NOMO-1 (cell line): ENCODE results near the gene TAF1D.
"Not testable (repeated sequence)": the region's sequence is repeated elsewhere in the genome, so short reads cannot be mapped to it uniquely, and the experiment has no call there.

Experiments
- DNase-seq, 2 experiments: peaks; one replicate each; lab custom pipeline; 2025; ENCODE audit not compliant: unreplicated experiment in 2 of 2; lab: John Stamatoyannopoulos, UW

The TAF1D gene, protein sequence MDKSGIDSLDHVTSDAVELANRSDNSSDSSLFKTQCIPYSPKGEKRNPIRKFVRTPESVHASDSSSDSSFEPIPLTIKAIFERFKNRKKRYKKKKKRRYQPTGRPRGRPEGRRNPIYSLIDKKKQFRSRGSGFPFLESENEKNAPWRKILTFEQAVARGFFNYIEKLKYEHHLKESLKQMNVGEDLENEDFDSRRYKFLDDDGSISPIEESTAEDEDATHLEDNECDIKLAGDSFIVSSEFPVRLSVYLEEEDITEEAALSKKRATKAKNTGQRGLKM

DNA sequence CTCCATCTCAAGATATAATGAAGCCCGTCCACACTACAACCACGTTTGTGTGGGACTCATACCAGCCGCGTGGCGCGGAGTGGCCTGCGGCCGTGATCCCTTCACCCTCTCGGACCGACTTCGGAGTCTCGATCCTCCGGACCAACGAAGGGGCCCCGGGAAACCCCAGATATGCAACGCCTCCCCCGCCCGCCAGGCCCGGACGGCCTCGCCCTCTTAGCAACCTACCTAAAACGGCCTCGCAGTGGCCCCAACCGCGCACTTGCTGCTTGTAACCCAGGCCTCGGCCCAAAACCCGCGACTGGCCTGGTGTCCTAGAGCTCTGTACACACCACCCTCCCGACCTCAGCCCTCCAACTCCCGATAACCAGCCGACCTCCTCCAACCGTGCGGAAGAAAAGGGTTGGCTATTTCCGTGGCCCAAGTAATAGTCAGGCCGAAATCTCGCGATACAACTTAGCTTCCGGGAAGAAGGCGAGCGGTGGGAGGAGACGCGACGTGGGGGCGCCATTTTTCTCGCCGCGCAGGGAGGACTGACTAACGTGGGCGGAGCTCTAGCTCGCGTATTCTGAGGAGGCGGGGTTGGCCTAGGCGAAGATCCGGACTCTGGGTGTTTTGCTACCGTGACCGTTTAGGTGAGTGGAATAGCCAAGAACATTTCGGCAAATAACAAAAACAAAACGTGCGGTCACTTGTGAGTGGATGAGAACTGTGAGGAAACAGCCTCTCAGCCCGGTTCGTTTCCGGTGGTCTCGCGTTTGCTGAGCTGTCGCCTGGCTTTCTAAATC lies at the start of gene TAF1D, which contains the start of gene C11orf54:
TAF1D (minus strand) TSS at position 402 of the 788 bp plus-strand sequence. CDS start 2,191 bp downstream, outside the sequence.
C11orf54 (plus strand) TSS at position 579 of the 788 bp plus-strand sequence. CDS start 5,722 bp downstream, outside the sequence.
- peak; percentile 97 for DNase-seq

DNA sequence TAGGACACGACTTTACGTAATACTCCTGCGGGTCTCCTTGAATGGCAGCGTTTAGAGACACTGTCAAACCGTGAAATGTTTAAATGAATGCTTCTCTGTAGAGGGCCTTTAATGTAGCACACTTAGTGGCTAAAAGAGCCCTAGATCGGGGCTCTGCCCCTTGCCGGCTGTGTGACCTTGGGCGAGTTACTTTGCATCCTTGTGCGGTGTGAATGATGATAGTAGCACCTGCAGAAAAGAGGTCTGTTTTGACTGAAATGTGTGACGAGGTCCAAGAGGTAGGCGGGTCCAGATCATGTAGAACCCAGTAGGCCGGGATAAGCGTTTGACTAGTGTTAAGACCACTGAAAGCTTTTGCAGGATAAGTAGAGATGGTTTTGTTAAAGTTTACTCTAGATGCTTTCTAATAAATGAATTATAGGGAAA lies 43.7 kb upstream of the TAF1D start:
- no peak for DNase-seq

DNA sequence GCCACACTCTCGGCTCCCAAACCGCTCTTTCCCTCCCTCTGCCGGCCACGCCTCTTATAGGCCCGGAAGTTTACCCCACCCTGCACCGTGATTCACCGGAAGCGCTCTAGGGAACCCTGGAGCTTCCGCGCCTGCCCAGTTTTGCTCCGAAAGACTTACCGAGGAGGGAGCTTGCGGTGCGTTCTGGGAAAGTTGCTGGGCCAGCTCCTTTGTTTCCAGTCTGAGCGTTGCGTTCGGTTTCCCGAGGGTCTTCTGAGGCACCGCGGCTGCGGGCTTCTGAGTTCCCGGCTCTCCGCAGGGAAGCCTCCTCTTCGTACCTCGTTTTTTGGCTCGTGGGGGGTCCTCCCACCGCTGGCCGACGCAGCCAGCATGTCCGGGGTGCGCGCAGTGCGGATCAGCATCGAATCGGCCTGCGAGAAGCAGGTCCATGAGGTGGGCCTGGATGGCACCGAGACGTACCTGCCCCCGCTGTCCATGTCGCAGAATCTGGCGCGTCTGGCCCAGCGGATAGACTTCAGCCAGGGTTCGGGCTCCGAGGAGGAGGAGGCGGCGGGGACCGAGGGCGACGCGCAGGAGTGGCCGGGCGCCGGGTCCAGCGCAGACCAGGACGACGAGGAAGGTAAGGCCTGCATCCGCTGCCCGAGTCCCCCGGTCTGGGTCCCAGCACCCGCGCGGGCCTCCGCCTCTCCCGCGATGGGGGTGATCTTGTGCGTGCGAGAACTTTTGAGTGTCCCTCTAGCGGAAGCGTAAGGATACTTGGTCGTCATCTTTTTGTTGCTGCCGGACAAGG lies 43.0 kb upstream of the TAF1D start, which contains the start of gene MED17:
MED17 (plus strand) TSS at position 138 of the 790 bp plus-strand sequence; CDS start at position 370, 232 bp downstream.
- DNase-seq: peak; percentile 92 to 94

DNA sequence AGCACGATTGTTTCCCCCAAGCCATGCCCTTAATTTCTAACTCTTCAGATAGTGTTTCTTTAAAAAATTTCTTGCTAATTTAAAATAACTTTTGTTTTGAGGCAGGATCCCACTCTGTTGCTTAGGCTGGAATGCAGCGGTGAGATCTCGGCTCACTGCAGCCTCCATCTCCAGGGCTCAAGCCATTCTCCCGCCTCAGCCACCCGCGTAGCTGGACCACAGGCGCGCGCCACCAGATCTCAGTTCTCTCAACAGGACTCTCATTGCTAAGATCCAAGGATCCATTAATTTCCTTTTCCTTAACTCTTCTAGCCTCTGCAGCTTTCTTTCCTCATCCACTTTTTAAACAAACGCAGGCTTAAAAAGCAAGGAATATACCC lies 42.5 kb upstream of the TAF1D start:
- DNase-seq: no peak

DNA sequence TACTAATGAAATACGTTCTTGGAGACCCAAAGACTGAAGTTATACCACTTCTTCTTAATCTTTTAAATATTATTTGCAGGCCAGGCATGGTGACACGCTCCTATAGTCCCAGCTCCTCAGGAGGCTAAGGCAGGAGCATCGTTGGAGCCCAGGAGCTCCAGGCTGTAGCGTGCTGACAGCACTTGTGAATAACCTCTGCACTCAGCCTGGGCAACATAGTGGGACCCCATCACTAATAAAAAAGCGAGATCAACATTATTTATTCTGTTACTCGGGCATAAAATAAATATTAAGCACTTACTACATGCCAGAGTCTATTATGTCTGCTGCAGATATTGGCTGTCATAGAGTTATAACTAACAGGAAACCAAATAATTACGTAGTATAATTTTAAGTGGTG lies 42.1 kb upstream of the TAF1D start:
- DNase-seq: no peak

DNA sequence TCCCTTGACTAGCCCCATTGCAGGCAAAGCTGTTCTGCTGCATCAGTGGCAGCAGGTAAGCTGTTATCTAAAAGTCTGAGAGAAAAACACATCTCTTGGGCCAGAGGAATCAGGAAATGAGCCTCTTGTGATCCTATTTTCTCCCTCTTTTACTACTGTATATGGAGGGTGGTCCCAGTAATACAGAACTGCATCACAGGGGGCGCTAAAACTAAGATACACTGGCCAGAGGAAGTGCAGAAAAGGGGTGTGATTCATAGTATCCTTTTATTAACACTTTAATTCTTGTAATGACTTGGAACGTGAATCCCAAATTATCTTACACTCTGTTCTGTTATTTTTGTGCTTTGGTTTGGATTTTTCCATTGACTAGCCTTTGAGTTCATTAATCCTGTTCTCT lies 34.0 kb upstream of the TAF1D start:
- DNase-seq: no peak

DNA sequence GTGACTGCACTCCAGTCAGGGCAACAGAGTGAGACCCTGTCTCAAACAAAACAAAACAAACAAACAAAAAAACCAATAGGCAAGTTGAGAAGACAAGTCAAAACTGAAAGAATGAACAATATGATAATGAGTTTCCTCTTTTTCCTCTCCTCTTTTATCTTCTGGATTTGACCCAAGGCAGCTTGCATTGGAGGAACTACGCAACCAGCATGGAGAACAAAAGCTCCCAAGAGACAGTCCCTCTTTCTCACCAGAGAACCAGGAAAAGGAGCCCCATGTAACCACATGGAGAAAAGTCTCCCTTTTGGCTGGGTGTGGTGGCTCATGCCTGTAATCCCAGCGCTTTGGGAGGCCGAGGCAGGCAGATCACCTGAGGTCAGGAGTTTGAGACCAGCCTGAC lies 33.3 kb upstream of the TAF1D start:
- peak in 1 of 2 experiments; percentile 35 for DNase-seq

DNA sequence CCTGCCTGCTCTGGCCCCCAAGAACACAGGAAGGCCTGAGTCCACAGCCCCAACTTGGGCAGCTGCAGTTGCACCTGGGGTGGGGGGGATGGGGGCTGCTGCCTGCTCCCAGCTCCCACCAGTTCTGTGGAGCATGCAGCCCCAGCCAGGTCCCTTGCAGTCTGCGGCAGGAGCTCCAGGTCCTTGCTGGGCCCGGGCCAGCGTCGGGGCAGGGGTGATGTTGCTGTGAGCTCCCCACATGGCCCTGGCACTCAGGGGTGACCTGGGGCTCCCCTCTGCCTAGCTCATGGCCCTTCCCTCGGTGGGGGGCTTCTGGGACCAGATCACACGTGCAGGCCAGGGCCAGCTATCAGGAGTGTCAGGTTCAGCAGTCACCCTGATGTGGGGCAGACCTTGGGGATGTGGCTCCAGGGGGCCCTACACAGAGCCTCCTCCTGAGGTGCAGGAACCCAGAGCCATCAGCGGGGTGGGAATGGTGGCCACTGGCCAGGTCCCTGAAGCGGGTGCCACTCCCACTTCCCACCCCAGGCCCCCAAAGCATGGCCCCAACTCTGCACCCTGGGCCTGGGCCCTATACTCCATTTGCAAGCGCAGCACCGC lies 32.4 kb upstream of the TAF1D start:
- DNase-seq: no peak

DNA sequence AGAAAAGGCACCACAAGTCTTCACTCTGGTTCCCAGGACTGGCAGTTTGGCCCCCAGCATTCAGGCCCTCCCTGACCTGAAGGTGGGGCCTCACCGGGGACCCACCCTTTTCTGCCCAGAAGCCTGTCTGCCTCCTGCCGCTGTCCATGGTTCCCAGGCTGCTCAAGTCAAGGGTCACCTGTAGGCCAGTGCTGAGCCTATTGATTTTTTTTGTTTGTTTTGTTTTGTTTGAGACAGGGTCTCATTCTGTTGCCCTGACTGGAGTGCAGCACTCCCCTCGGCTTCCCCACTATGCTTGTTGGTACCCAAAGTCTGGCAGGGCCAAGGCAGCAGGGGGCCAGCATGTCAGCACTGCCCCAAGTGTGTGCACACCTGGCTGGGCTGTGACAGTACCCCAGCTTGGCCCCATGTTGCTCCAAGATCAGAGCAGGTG lies 31.8 kb upstream of the TAF1D start:
- DNase-seq: no peak

DNA sequence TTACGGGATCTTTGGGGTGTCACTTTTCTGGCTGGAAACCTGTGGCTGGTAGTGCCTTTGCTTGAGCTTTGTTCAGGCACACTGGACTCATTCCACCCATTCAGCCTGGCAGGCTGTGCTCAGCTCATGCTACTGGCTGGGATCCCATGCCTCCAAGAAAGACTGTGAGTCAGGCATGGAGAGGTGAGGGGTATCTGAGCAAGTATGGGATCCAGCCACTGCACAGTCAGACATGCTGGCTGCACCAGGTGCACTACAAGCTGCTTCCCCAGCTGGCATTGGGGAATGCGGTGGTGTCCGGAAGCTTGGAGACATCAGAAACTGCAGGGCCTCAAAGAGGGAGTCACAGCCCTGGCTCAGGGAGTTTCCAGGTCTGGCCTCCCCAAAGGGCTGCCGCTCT lies 30.8 kb upstream of the TAF1D start:
- DNase-seq: no peak

DNA sequence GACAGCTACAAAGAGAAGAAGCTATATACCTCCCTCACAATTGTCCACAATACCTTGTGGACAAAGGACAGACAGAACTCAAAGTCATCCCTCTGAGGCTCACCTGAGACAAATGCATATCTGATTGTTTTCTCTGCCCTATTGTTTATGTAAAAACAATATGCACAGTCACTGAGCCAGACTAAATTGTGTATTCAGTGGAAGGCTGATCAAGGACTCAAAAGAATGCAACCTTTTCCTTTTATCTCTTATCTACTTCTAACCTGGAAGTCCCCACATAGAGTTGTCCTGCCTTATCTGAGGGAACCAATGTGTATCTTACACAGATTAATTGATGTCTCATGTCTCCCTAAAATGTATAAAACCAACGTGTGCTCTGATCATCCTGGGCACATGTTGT lies 28.9 kb upstream of the TAF1D start:
- DNase-seq: no peak

DNA sequence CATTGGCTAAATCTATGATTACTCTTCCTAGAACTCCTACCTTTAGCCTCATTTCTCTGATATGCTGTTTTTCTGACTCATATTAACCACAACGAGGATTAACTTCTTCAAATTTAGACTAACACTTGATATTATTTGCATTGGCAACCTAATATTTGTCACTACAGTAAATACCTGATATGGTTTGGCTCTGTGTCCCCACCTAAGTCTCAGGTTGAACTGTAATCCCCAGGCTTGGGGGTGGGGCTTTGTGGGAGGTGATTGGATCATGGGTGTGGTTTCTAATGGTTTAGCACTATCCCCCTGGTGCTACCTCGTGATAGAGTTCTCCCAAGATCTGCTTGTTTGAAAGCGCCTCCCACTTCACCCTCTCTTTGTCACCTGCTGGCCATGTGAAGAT lies 25.7 kb upstream of the TAF1D start:
- DNase-seq: no peak

DNA sequence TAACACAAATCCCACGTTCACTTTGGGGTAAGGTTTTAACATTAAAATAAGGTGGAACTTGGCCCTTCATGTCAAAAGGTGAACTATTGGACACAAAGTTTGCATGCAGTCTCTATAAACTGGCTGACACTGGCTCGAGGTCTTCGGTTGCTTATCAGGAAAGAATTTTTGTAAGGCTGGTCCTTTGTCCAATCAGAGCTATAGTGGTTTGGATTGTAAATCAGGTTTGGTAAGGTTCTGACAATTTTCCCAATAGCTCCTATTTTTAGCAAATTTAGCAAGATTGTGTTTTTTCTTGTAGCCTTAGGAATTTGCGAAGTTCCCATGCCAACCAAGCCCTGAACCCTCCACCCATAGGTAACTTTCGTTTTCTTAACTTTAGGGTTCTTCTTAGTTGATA lies 25.2 kb upstream of the TAF1D start:
- DNase-seq: no peak

DNA sequence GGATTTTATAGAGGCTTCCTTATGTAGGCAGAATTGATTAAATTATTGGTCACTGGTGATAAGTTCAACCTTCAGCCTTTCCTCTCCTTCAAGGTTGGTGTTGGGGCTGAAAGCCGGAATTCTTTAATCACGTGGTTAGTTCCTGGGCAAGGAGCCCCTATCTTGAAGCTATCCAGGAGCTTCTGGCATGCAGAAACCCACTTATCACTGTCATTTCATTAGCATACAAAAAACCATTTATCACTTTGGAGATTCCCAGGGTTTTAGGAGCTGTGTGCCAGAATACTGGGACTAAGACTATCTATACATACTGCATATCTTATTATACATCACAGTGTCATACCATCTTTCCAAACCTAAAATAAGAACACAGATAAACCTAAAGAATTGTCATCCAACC lies 24.3 kb upstream of the TAF1D start:
- DNase-seq: no peak

DNA sequence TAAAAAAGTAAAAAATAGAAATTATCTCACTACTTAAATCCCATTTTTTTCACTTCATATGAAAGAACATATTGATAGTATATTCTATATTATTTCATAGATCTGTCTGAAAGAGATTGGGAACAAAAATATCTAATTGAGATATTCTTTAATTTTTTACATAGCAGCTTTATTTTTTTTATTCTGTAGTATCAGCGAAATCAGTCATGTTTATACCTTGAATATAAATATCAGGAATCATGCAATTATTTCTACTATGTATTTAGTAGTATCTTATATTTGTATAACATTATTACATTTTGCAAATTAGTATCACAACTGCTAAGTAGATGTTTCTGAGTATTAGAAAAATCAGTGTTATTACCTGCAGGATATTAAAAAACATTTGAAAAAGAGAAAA lies 20.6 kb upstream of the TAF1D start:
- no peak for DNase-seq

DNA sequence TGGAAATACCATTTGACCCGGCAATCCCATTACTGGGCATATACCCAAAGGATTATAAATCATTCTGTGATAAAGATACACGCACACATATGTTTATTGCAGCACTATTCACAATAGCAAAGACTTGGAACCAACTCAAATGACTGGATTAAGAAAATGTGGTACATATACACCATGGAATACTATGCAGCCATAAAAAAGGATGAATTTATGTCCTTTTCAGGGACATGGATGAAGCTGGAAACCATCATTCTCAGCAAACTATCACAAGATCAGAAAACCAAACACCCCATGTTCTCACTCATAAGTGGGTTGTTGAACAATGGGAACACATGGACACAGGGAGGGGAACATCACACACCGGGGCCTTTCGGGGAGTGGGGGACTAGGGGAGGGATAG lies 17.8 kb upstream of the TAF1D start:
- DNase-seq: not testable (repeated sequence)

DNA sequence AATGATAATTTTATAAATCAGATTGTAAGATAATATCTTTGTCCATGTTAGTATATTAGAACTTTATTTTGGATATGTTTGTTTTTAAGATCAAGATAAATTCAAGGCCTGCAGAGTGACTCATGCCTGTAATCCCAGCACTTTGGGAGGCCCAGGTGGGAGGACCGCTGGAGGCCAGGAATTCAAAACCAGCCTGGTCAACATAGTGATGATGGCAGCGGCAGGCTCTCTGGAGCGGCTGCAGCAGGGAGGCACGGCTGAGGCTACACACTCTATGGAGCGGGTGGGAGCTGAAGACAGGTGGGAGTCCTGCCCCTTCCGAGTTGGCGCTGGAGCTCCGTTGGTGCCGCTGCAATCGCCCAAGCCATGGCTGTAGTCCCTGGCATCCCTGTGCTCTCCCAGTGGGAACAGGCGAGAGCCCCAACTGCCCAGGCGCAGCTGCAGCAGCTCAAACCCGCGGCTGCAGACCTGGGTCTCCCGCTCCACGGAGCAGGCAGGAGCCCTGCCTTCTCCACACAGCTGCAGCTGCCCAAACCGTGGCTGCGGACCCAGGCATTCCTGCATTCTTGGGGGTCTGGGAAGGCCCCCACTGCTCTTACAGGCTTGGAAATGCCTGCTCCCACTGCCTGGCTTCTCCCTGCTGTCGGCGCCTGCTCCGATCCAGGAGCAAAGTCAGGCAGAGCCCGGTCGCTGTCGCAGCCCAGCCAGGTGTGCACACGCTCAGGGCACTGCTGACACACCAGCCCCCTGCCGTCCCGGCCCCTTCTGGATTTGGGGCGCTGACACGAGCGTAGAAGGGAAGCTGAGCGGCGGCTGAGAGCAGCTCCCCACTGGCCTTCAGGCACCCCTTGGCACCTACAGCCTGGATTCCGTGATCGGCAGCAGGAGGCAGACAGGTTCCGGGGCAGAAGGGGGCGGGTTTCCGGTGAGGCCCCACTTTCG lies 16.9 kb upstream of the TAF1D start:
- DNase-seq: no peak

DNA sequence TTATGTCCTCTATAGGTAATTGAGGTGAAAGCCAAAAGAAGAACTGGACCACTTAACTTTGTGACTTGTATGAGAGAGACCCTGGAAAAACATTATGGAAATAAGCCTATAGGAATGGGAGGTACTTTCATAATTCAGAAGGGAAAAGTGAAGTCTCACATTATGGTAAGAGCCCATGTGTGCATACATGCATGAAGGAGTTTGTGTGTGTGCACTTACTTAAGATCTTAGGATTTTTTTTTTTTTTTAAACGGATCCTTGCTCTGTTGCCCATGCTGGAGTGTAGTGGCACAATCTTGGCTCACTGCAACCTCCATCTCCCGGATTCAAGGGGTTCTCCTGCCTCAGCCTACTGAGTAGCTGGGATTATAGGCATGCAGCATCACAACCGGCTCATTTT lies 16.0 kb upstream of the TAF1D start:
- no peak for DNase-seq

DNA sequence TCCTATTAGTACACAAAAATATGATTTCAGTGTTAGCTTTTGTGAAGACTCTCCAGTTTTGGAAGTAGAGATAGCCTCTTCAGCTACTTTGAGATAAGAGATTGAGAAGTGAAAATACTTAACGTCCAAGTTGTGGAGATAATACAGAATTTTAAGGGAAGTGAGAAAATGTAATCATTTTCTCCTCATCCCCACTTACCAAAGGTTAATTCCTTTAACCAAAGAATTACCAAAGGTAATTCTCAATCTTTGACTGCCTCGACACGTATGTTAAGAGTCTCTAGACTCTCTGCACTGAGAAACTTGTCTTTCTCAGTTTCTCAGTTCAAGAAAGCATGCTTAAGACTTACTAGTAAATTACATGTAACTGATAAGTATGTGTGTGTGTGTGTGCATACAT lies 15.5 kb upstream of the TAF1D start:
- DNase-seq: no peak

DNA sequence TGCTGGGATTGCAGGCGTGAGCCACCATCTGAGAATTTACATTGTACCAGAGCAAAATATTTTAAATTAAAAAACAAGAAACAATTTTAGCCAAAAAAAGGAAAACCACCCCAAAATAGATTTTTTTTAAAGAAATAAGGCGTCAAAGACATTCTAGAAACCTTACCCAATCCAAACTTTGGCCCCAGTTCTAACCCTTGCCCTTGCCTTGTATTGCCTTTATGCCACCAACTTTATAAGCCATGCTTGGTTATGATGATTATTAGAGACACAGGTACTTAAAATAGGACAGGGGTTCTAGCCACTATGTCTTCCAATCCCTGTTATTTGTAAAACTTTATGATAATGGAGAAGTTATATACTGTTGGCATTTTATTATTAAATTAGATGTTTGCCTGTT lies 11.9 kb upstream of the TAF1D start:
- DNase-seq: no peak
